ENCODE results near the gene UBE2H.
"Not testable (repeated sequence)": the region's sequence is repeated elsewhere in the genome, so short reads cannot be mapped to it uniquely, and the experiment has no call there.

UBE2H gene

DNA sequence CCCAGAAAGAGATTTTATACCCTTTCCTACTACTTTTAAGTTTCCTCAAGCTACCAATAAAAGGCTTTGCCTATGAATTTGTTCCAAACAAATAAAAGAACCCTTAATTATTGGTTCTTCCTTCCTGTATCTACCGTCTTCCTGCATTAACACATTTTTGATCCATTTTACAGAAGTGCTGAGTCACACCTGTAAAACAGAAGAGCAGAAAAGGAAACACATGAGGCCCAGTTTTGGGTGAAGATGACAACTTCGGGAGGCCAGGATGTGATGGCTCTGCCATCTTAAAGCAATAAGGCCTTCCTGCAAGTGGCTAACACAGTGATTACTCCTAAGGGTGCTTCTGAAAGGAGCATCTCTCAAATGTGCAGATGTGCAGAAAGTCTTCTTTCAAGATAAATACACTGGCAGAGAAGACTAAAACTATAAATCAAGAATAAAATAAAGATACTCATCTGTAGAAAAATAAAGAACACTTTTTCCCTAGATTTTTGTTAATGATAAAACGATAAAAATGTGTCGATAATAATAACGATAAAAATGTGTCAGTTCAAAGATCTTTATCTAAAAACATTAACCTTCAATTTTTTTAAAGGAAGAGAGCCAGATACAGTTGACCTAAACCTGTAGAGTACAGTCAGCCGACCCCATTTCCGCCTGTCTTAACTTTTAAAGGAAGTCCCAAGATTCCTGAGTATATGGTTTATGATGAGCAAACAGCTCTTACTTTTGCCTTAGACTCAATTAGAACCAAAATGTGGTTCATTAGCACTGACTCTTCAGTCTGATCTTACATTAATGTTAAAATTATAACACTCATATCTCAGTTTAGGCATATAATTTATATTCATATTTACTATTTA, 108.6 kb downstream of the UBE2H start:
- no peak for DNase-seq (ENCODE audit: low spot score)

DNA sequence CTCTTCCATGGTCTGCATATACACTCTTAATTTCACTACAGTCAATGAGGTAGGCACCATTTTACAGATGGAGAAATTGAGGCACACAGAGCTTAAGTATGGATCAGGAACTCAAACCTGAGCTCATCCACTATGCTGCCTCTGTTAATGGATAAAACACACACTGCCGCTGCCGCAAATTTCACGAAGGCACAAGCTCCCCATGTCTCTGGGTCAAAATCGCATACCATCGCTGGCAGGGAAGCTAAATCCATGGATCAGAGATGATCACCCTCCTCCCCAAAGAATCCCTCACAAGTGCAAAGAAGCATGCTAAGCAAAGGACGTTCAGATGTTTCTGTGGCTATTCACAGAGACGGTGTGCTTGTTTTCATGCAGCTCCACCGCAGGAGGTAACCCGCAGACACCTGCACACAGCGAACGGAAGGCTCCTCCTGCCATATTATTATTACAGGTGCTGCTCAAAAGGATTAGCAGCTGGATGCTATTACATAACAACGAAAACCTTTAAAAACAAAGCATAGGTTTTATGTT, 109.3 kb downstream of the UBE2H start:
- DNase-seq (ENCODE audit: low spot score), result no peak

DNA sequence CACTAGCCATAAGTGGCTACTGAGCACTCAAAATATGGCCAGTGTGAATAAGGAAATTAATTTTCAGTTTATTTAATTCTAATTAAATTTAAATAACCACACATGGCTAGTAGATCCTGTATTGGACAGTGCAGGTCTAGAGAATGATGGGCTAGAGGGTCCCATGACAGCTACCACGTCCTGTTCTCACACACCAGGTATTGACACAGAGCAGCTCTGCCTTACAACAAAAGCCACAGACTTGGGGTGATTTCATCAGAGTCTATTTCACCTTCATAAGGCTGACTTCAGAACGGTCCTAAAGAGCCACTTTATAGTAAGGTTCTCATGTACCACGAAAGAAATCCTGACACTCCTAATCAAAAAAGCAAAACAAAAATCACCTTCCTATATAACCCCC, 111.3 kb downstream of the UBE2H start:
- DNase-seq (ENCODE audit: low spot score), result no peak

DNA sequence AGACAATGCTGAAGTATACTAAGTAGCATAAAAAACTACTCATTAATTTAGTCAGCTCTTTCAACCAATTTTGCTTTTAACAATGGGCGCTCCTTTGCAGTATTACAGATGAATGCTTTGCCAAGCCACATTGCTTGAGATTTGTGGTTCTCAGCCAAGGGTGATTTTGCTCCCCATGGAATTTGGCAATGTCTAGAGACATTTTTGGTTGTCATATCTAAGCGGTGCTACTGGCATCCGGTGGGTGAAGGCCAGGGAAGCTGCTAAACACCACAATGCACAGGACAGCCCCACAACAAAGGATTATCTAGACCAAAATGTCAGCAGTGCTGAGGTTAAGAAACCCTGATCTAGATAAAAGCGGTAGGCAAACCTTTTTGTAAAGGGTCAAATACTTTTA, 112.0 kb downstream of the UBE2H start:
- DNase-seq (ENCODE audit: low spot score), result no peak

DNA sequence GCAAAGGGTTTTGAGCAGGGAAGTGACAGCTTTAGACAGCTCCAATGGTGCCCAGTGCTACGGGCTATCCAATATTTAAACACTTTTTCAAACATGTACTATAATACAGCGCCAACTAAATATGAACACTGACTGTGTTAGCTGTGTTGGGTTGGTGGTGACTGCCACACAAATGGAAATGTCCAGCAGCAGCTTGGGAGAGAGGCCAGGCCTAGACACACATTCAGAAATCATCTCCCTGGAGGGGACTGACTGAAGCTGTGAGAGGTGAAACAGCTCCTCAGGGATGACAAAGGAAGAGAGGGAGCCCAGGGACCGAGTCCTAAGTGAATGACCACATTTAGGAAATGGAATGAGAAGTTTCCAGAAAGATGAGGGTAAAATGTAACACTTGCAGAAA, 115.8 kb downstream of the UBE2H start:
- DNase-seq (ENCODE audit: low spot score), result no peak

GRCh38 chr7:129835569-129835968, 117.2 kb downstream of the UBE2H start:
- DNase-seq (ENCODE audit: low spot score), result no peak

DNA sequence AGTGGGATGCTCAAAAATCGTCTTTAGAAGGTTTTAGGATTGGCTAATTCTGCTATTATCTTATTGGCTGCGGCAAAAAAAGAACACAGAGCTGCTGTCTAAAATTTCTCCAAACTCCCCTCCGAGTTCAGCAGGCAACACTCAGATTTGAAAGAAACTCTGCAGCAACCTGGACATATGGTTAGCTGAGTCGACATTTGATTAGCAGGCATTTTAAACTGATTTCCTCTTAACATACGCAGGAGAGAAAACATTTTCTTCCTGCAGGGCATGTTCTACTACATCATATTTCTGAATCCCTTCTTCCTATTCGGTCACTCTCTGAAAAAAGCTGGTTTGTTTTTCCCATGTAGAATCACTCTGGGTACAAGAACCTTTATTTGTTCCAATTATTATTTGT, 119.4 kb downstream of the UBE2H start:
- DNase-seq (ENCODE audit: low spot score), result not testable (repeated sequence)

DNA sequence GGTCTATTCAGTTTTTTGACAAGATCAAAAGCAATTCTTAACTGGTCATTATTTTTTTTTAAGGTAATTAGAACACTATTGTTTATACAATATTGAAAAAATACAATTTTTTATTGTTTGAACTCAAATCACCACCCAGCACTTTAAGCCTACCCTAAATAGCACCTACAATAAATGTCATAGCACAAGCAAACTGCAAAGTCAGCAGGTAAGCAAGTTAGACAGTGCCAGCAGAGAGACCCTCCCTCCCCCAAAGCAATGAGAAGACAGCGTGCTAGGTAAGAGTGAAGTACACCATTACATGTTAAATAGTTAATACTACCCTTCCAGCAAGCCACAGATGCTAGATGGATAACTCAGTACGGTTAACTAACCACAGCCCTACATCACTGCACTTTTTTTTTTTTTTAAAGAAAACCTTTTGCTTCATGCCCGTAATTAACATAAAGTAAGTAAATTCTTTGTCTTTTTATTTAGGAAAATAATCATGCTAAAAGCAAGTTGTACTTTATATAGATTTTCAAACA, 120.0 kb downstream of the UBE2H start:
- no peak for DNase-seq (ENCODE audit: low spot score)

GRCh38 chr7:129832282-129832681, 120.5 kb downstream of the UBE2H start:
- no peak for DNase-seq (ENCODE audit: low spot score)

GRCh38 chr7:129831424-129832058, 121.2 kb downstream of the UBE2H start:
- no peak for DNase-seq (ENCODE audit: low spot score)

DNA sequence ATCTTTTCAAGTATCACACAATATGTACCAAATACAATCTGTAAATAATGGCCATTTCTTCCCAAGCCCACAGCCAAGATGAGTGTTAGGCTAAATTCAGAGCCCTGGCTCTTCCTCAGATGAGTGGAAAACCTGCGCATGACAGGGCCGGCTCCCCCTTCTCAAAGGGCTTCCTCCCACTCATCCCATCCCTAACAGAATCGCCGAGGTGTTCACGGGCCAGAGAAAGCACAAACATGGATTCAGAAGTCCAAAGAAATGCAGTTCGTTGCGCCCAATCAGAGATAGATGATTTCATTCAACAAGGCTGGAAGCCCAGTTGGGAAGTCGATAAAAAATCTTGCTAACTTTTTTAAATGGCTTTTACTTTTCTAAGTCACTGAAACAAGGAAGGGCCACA, 121.8 kb downstream of the UBE2H start:
- DNase-seq (ENCODE audit: low spot score), result no peak

DNA sequence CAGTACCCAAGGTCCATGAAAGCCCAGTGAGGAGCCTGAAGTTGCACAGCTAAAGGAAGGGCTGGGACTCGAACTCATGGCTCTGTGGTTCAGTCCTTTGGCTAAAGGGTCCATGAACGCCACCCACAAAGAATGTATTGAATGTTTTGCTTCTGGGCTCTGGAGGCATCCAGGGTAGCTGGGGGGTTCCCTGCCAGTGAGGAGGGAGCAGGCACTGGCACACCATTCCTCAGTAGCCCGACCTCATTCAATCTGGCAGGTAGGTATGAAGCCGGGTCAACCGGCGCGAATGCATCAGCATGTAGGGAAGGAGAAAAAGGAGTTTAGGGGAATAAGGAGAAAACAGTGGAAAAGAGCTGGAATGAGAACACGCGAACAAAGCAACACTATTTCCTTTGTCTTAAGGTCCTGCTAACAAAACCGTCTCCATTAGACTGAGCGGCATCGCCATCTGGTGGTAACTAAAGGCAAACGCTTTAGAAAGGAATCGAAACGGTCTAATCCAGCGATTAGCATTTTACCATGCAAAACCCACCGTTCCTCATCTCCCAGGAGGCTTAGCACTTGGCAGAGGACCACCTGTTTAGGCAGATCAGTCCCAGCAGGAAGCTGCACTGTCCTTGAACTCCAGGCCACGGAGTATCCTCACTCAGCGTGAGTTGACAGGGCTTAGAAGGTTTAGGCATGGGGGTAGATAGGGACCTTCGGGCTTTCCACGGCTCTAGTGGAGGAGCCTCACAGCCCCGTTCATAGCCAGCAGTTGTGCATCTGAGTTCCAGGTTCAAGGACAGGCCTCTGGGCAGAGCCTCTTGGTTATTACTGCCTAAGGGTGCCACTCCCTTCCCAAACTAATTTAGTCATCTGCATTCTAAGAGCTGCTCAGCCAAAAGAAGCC, 122.8 kb downstream of the UBE2H start:
- DNase-seq (ENCODE audit: low spot score), result peak; percentile 91

DNA sequence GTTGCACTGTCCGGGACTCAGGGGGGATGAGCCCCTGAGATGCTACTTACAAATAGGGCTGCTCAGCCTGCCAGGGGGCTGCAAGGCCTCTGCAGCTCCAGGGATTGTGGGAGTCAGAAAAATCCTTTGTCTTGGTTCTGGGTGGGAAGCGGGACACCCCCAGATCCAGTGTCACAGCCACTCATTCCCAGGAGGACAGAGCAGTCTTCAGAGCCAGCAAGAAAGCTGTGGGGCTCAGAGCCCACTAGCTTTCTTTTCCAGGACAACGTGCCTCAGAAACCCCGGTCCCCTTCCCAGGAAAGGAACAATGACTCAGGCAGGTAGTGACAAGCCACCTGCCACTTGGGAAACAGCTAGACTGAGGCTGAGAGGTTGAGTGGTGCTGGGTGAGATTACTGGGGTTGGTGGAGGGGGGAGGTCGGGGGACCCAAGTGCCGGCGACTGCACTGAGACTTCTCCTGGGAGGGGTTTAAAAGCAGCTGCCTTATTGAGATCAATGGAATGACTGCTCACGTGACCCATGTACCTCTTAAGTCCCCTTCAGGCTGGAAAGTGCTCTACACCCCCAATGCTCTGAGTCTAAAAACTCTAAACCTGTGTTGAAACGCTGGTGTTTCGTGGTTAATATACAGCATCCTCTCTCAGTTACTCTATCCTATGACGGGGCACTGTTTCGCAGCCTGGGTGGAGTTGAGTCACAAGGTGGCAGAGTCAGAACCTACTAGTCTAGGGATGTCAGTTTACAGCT, 123.6 kb downstream of the UBE2H start:
- peak; percentile 45 for DNase-seq (ENCODE audit: low spot score)

DNA sequence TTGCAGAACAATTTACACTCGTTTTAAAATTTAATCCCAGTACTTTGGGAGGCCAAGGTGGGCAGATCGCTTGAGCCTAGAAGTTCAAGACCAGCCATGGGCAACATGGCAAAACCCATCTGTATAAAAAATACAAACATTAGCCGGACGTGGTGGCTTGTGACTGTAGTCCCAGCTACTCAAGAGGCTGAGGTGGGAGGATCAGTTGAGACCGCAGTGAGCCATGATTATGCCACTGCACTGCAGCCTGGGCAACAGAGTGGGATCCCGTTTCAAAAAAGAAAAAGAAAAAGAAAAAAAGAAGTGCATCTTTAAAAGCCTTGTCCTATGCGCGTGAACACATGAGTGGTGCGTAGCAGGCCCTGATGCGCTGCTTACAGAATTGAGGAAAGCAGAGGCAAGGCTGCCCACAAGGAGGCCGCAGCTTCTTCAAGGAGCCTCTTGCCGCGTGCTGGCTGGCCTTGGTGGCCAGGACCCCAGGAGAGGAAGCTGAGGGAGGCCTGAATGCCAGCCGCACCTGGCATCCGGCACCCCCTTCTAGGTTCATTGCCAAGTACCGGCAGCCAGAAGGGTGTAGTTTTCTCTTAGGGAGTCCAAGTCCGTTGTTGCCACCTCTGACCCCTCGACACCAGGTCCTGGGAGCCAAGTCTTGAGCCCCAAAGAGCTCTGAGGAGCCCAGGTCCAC, 124.5 kb downstream of the UBE2H start:
- DNase-seq (ENCODE audit: low spot score), result no peak

- DNase-seq (ENCODE audit: low spot score), result no peak
These were observed 125.2 kb downstream of the UBE2H start for GRCh38 chr7:129827467-129827990.

GRCh38 chr7:129826895-129827294, 125.9 kb downstream of the UBE2H start:
- DNase-seq (ENCODE audit: low spot score), result not testable (repeated sequence)

- peak; percentile 87 for DNase-seq (ENCODE audit: low spot score)
These were observed 127.4 kb downstream of the UBE2H start for GRCh38 chr7:129825209-129825970.

DNA sequence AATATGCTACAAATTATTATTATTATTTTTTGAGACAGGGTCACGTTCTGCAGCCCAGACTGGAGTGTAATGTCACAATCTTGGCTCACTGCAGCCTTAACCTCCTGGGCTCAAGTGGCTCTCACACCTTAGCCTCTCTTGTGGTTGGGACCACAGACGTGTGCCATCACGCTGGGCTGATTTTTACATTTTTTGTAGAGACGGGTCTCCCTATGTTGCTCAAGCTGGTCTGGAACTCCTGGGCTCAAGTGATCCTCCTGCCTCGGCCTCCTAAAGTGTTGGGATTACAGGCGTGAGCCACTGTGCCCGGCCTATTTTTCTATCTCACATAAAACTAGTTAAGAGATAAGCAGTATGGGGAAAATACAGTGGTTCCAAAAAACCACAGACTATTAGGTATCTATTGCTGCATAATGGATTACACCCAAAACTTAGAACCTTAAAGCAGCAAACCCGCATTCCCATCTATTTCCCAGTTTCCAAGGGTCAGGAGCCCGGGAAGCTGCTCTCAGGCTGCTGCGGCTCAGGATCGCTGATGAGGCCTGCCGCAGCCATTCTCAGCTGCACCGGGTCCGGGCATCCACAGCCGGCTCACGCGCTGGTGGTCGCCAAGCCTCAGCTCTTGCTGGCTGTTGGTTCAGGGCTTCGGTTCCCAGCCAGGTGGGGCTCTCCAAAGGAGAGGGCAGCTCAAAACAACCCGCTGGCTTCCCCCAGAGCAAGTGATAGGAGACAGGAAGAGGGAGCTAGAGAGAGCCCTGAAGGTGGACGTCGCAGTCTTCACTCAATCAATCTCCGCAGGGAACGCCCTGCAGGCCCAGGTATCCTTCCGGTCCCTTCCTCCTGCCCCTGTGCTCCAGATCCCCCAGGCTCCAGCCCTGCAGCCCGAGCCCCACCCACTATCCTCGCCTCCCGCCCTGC, 128.2 kb downstream of the UBE2H start:
- peak; percentile 56 for DNase-seq (ENCODE audit: low spot score)

DNA sequence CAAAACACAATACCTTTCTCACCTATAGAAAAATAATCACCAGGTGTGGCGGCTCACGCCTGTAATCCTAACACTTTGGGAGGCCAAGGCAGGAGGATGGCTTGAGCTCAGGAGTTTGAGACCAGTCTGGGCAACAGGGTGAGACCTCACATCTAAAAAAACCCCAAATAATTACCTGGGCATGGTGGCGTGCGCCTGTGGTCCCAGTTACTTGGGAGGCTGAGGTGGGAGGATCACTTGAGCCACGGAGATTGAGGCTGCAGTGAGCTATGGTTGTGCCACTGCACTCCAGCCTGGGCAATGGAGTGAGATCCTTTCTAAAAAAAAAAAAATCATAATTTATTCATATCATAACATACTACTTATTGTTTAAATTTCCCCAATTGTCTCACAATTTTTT, 129.6 kb downstream of the UBE2H start:
- not testable (repeated sequence) for DNase-seq (ENCODE audit: low spot score)

All from NAMALWA (cell line).